Endothelial cell of umbilical vein (primary cell): ENCODE measurements around the gene GJA10. TPM values are rescaled to one million over a fixed set of nuclear protein-coding genes. Genes with fewer than 3 reads are reported as not detected.

ENCODE experiments used
- BruUV-seq: library from RNA; stranded (reverse); fragments of 400-500 nt; replicated peaks from 2 replicates; lab custom pipeline; 2021; lab: Mats Ljungman, UMichigan
- CTCF ChIA-PET: fragments of 300-600, 350-600 bp; sonication (Branson Sonifier 250); formaldehyde crosslinking; loops from one replicate; lab custom pipeline; 2021; ENCODE audit warnings: antibody characterized with exemption, inconsistent platforms; lab: Charles Lee
- POLR2A ChIA-PET: fragments of 300-600, 350-600 bp; sonication (Branson Sonifier 250); formaldehyde crosslinking; loops from one replicate; lab custom pipeline; 2021; ENCODE audit warnings: antibody characterized with exemption, inconsistent platforms; lab: Charles Lee
- DNase-seq: peaks from one replicate; pipeline ENCODE4 v3.0.0-alpha.2; 2011; ENCODE audit warnings: low read depth, low spot score
- FAIRE-seq: peaks from 2 replicates; lab custom pipeline; 2011; peaks lifted over from hg19 to GRCh38; lab: Jason Lieb, UNC
- H2AFZ ChIP-seq: 2 replicates; pipeline ENCODE4 v1.6.0; 2012; ENCODE audit warnings: low read depth, low read length, control low read depth, inconsistent platforms
- H3K27ac ChIP-seq: 2 replicates; pipeline ENCODE4 v1.5.1; 2011; ENCODE audit warnings: low read depth, mild to moderate bottlenecking, control low read depth, low read length, moderate library complexity; ENCODE audit not compliant: insufficient read depth
- H3K27me3 ChIP-seq, 2 experiments: 2 replicates each; pipeline versions ENCODE4 v1.6.0 to v1.6.1; 2011; ENCODE audit warnings: low read length in 2 of 2, mixed read lengths in 1 of 2; ENCODE audit not compliant: control insufficient read depth in 2 of 2, insufficient read depth in 2 of 2
- H3K36me3 ChIP-seq, 2 experiments: 2 replicates in 1 of 2; 3 replicates in 1 of 2; pipeline ENCODE4 v1.5.1; 2011; ENCODE audit warnings: low read length in 2 of 2, mild to moderate bottlenecking in 1 of 2, moderate library complexity in 1 of 2; ENCODE audit not compliant: control insufficient read depth in 2 of 2, insufficient read depth in 2 of 2; ENCODE audit errors: extremely low read depth in 1 of 2
- H3K4me1 ChIP-seq: 3 replicates; pipeline ENCODE4 v1.5.1; 2011; ENCODE audit warnings: mild to moderate bottlenecking, low read length; ENCODE audit not compliant: control insufficient read depth, insufficient read depth; ENCODE audit errors: extremely low read depth
- H3K4me2 ChIP-seq: 2 replicates; pipeline ENCODE4 v1.6.1; 2011; ENCODE audit warnings: low read length, control low read depth, mixed read lengths; ENCODE audit not compliant: insufficient read depth
- H3K4me3 ChIP-seq, 3 experiments: fragments of 200-600 bp in 1 of 3; sonication (generic), shearing (Covaris generic) in 1 of 3; replicated peaks in 1 of 3; 2 replicates each; pipeline ENCODE4 v1.5.1; 2011 to 2016; ENCODE audit warnings: control low read depth in 3 of 3, low read length in 3 of 3, mild to moderate bottlenecking in 2 of 3, inconsistent platforms in 1 of 3, low read depth in 1 of 3, moderate library complexity in 1 of 3; ENCODE audit not compliant: insufficient read depth in 1 of 3
- H3K79me2 ChIP-seq: 2 replicates; pipeline ENCODE4 v1.6.0; 2012; ENCODE audit warnings: low read length, inconsistent platforms; ENCODE audit not compliant: control insufficient read depth, insufficient read depth
- H3K9ac ChIP-seq: replicated peaks from 2 replicates; pipeline ENCODE3; 2011; ENCODE audit warnings: low read length, control low read depth; ENCODE audit not compliant: insufficient read depth; ENCODE audit errors: extremely low read depth
- H3K9me1 ChIP-seq: replicated peaks from 3 replicates; pipeline ENCODE4 v1.6.0; 2011; ENCODE audit warnings: mild to moderate bottlenecking, low read length; ENCODE audit not compliant: control insufficient read depth, insufficient read depth; ENCODE audit errors: extremely low read depth
- H3K9me3 ChIP-seq: replicated peaks from 2 replicates; pipeline ENCODE4 v1.5.1; 2012; ENCODE audit warnings: low read length, inconsistent platforms; ENCODE audit not compliant: control insufficient read depth, insufficient read depth
- H4K20me1 ChIP-seq: replicated peaks from 2 replicates; pipeline ENCODE3; 2011; ENCODE audit warnings: mild to moderate bottlenecking, low read length; ENCODE audit not compliant: control insufficient read depth, insufficient read depth; ENCODE audit errors: extremely low read depth
- EZH2 ChIP-seq: IDR thresholded peaks from 2 replicates; pipeline ENCODE4 v1.6.1; 2012; ENCODE audit warnings: borderline replicate concordance, low read depth, mild to moderate bottlenecking, moderate library complexity, low read length, inconsistent platforms; ENCODE audit not compliant: severe bottlenecking
- FOS ChIP-seq: IDR thresholded peaks from 2 replicates; pipeline ENCODE4 v1.6.1; 2011; ENCODE audit warnings: mild to moderate bottlenecking, low read length, moderate library complexity, borderline replicate concordance; ENCODE audit not compliant: insufficient read depth
- MYC ChIP-seq: IDR thresholded peaks from one replicate; pipeline ENCODE4 v1.6.1; 2011; ENCODE audit warnings: mild to moderate bottlenecking, low read depth, low read length
- POLR2AphosphoS5 ChIP-seq: IDR thresholded peaks from 2 replicates; pipeline ENCODE4 v1.6.1; 2012; ENCODE audit warnings: low read depth, mild to moderate bottlenecking, control low read depth, low read length, moderate library complexity; ENCODE audit not compliant: insufficient read depth
- dilution Hi-C: fragments of 300-500 bp; cut with MboI; formaldehyde crosslinking; loops from one replicate; pipeline ENCODE4 v1.15.0; 2019; ENCODE audit warnings: low sequenced_read_pairs; ENCODE audit not compliant: extremely low pct_ligation_motif_present
- intact Hi-C: fragments of 100-400 bp; cut with micrococcal nuclease; formaldehyde crosslinking; loops from one replicate; pipeline ENCODE4 v1.10.0; 2022
- polyA plus RNA-seq, 4 experiments: library from polyadenylated mRNA; depleted of rRNA in 3 of 4; stranded (reverse) in 3 of 4; unstranded in 1 of 4; fragments of >200 nt; gene quantifications; 2 replicates each; pipeline versions ENCODE4 v1.2.1 to v1.2.3, GENCODE V29; 2011 to 2012; ENCODE audit warnings: missing spikeins in 1 of 4
- total RNA-seq: library from RNA; stranded (reverse); gene quantifications from 2 replicates; pipeline ENCODE4 v1.2.3, GENCODE V29; 2021
- TF ChIP-seq, protein P1 (sequence below), 2 donors: IDR thresholded peaks; 1 replicate in 1 of 2; 2 replicates in 1 of 2; pipeline ENCODE4 v1.5.1; 2011; ENCODE audit warnings: low read length in 2 of 2, mild to moderate bottlenecking in 2 of 2, moderate library complexity in 2 of 2, control low read depth in 1 of 2, inconsistent platforms in 1 of 2, low read depth in 1 of 2; ENCODE audit not compliant: insufficient read depth in 1 of 2; ENCODE audit errors: extremely low read depth in 1 of 2
- TF ChIP-seq, protein P2 (sequence below): IDR thresholded peaks from 2 replicates; pipeline ENCODE4 v1.6.1; 2011; ENCODE audit not compliant: insufficient read depth, insufficient read length

The GJA10 gene
- total and polyA plus RNA-seq, 2 donors (not counting 3 experiments of a cell fraction or from before 2014, with no cell fraction given), result not detected

DNA sequence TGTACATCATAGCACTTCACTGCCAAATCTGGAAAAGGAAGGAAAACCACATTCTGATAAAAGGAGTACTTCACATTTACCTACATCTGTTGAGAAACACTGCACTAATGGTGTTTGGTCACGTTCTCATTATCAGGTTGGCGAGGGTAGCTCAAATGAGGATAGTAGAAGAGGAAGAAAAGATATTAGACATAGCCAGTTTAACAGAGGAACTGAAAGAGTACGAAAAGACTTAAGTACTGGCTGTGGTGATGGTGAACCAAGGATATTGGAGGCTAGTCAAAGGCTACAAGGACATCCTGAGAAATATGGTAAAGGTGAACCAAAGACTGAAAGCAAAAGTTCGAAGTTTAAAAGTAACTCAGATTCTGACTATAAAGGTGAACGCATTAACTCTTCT, 32.0 kb upstream of the GJA10 start:
- intact Hi-C loops, result no loop called here
- dilution Hi-C loops, result no loop called here
- DNase-seq (no peak), FAIRE-seq (no peak)
- Histone ChIP-seq H3K4me1 (no peaks in the 10 kb centered on the region), H3K9me1 (no peaks in the 10 kb centered on the region), H3K4me3 (no peak overlapping the region), H3K36me3 (peaks cover 17 to 28% of the 10 kb centered on the region in 2 experiments), H2AFZ (no peak overlapping the region), H3K4me2 (no peak overlapping the region), H3K9ac (no peak overlapping the region), H3K79me2 (no peaks in the 10 kb centered on the region), H3K27me3 (no peaks in the 10 kb centered on the region), H3K27ac (no peak overlapping the region), H3K9me3 (no peaks in the 10 kb centered on the region), H4K20me1 (peaks cover 2% of the 10 kb centered on the region)
- TSS peak; percentile 18 for BruUV-seq
- TF ChIP-seq, protein P1, sequence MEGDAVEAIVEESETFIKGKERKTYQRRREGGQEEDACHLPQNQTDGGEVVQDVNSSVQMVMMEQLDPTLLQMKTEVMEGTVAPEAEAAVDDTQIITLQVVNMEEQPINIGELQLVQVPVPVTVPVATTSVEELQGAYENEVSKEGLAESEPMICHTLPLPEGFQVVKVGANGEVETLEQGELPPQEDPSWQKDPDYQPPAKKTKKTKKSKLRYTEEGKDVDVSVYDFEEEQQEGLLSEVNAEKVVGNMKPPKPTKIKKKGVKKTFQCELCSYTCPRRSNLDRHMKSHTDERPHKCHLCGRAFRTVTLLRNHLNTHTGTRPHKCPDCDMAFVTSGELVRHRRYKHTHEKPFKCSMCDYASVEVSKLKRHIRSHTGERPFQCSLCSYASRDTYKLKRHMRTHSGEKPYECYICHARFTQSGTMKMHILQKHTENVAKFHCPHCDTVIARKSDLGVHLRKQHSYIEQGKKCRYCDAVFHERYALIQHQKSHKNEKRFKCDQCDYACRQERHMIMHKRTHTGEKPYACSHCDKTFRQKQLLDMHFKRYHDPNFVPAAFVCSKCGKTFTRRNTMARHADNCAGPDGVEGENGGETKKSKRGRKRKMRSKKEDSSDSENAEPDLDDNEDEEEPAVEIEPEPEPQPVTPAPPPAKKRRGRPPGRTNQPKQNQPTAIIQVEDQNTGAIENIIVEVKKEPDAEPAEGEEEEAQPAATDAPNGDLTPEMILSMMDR (IDR thresholded peaks at IDR 0.05; ENCODE audit: extremely low read depth in 1 of 2, insufficient read depth in 1 of 2, low read depth in 1 of 2, low read length in 2 of 2), result no peak
- TF ChIP-seq POLR2AphosphoS5, result no peak
- ChIA-PET POLR2A (no interaction called here), CTCF (no interaction called here)

DNA sequence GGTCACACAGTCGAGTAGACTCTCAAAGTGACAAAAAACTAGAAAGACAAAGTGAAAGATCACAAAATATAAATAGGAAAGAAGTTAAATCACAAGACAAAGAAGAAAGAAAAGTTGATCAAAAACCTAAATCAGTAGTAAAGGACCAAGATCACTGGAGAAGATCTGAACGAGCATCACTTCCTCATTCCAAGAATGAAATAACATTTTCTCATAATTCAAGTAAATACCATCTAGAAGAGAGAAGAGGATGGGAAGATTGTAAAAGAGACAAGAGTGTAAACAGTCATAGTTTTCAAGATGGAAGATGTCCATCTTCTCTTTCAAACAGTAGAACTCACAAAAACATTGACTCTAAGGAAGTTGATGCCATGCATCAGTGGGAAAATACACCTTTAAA, 31.6 kb upstream of the GJA10 start:
- no peak for TF ChIP-seq EZH2
- no peak for TF ChIP-seq MYC
- TF ChIP-seq, protein P2, sequence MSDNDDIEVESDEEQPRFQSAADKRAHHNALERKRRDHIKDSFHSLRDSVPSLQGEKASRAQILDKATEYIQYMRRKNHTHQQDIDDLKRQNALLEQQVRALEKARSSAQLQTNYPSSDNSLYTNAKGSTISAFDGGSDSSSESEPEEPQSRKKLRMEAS, result no peak
- no peak for TF ChIP-seq FOS
- Histone ChIP-seq H3K4me1 (no peaks in the 10 kb centered on the region), H2AFZ (no peak overlapping the region), H3K27ac (no peak overlapping the region), H3K4me2 (no peak overlapping the region), H3K9ac (no peak overlapping the region), H3K36me3 (peaks cover 15 to 32% of the 10 kb centered on the region in 2 experiments), H3K79me2 (no peaks in the 10 kb centered on the region), H4K20me1 (peaks cover 2% of the 10 kb centered on the region), H3K9me3 (no peaks in the 10 kb centered on the region), H3K27me3 (no peaks in the 10 kb centered on the region), H3K9me1 (no peaks in the 10 kb centered on the region), H3K4me3 (no peak overlapping the region)
- DNase-seq (no peak), FAIRE-seq (no peak)
- POLR2A ChIA-PET, result no interaction called here
- intact Hi-C loops, result no loop called here
- CTCF ChIA-PET, result no interaction called here
- dilution Hi-C loops, result no loop called here
- no TSS peak for BruUV-seq
